HCT116 (cell line): ENCODE results near the gene GABBR2. TPM values are rescaled to one million over a fixed set of nuclear protein-coding genes. Genes with fewer than 3 reads are reported as not detected.

Experiments used
- ATAC-seq: fragments of 200-7000 bp; cut with Tn5 transposase; 2 replicates; pipeline ENCODE4 v1.9.1; 2020; ENCODE audit warnings: mild to moderate bottlenecking, moderate library complexity
- BruUV-seq: library from RNA; stranded (reverse); fragments of 400-500 nt; replicated peaks from 2 replicates; lab custom pipeline; 2021; lab: Mats Ljungman, UMichigan
- CTCF ChIA-PET: fragments of 300-600 bp; sonication (Branson Sonifier 250); formaldehyde crosslinking; loops from one replicate; lab custom pipeline; 2021; ENCODE audit warnings: antibody characterized with exemption; lab: Charles Lee
- POLR2A ChIA-PET: fragments of 300-600, 350-600 bp; sonication (Branson Sonifier 250); formaldehyde crosslinking; loops from one replicate; lab custom pipeline; 2021; ENCODE audit warnings: antibody characterized with exemption; lab: Charles Lee
- RAD21 ChIA-PET, 2 experiments: fragments of 300-600 bp; sonication (Branson Sonifier 250); formaldehyde crosslinking; loops; one replicate each; lab custom pipeline; 2023; ENCODE audit warnings: low total read pairs in 2 of 2; ENCODE audit not compliant: uncharacterized antibody in 2 of 2, unreplicated experiment in 2 of 2, low non-redundant PET in 1 of 2; lab: Charles Lee
- DNase-seq: peaks from one replicate; pipeline ENCODE4 v3.0.0-alpha.2; 2010; ENCODE audit warnings: low read depth, low spot score
- H2AFZ ChIP-seq: fragments of 200-600 bp; shearing (Covaris generic), sonication (generic); 2 replicates; pipeline ENCODE4 v1.6.1; 2017; ENCODE audit warnings: low read depth, mixed run types, mixed read lengths, antibody characterized with exemption, low read length; ENCODE audit not compliant: poor library complexity, severe bottlenecking
- H3K27ac ChIP-seq: 2 replicates; pipeline ENCODE4 v1.5.1; 2012; ENCODE audit warnings: low read depth, low read length
- H3K27me3 ChIP-seq: fragments of 200-600 bp; sonication (generic); 2 replicates; pipeline ENCODE4 v1.6.1; 2016; ENCODE audit warnings: mixed run types, low read length, mixed read lengths; ENCODE audit not compliant: insufficient read depth
- H3K36me3 ChIP-seq, 2 experiments: fragments of 200-500 bp in 1 of 2; fragments of 200-600 bp in 1 of 2; sonication (Bioruptor generic) in 1 of 2; sonication (generic) in 1 of 2; 2 replicates each; pipeline versions ENCODE4 v1.5.1 to v1.6.1; 2014 to 2016; ENCODE audit warnings: low read length in 2 of 2, inconsistent platforms in 1 of 2, mixed read lengths in 1 of 2, mixed run types in 1 of 2; ENCODE audit not compliant: insufficient read depth in 2 of 2, control insufficient read depth in 1 of 2
- H3K4me1 ChIP-seq, 2 experiments: fragments of 200-600 bp in 1 of 2; sonication (generic) in 1 of 2; 2 replicates each; pipeline versions ENCODE4 v1.5.1 to v1.6.1; 2012 to 2017; ENCODE audit warnings: low read length in 2 of 2, inconsistent platforms in 1 of 2, mild to moderate bottlenecking in 1 of 2, mixed read lengths in 1 of 2, mixed run types in 1 of 2, moderate library complexity in 1 of 2; ENCODE audit not compliant: insufficient read depth in 2 of 2, control insufficient read depth in 1 of 2
- H3K4me2 ChIP-seq: fragments of 200-600 bp; sonication (generic); 2 replicates; pipeline ENCODE4 v1.6.1; 2017; ENCODE audit warnings: mixed run types, low read length, mixed read lengths
- H3K4me3 ChIP-seq, 2 experiments: fragments of 200-600 bp in 1 of 2; sonication (generic) in 1 of 2; replicated peaks in 1 of 2; 2 replicates each; pipeline ENCODE4 v1.5.1; 2011 to 2016; ENCODE audit warnings: low read length in 2 of 2, control low read depth in 1 of 2, low read depth in 1 of 2, mild to moderate bottlenecking in 1 of 2, mixed read lengths in 1 of 2, mixed run types in 1 of 2
- H3K79me2 ChIP-seq: fragments of 200-600 bp; sonication (generic); 2 replicates; pipeline ENCODE4 v1.6.1; 2017; ENCODE audit warnings: mild to moderate bottlenecking, mixed run types, low read length, moderate library complexity, mixed read lengths; ENCODE audit not compliant: insufficient read depth
- H3K9ac ChIP-seq: fragments of 200-600 bp; sonication (generic); 2 replicates; pipeline ENCODE4 v1.6.1; 2016; ENCODE audit warnings: low read length, mixed read lengths
- H3K9me2 ChIP-seq: fragments of 200-600 bp; sonication (generic), shearing (Covaris generic); 2 replicates; pipeline ENCODE4 v1.6.1; 2017; ENCODE audit warnings: mixed run types, mild to moderate bottlenecking, moderate library complexity; ENCODE audit not compliant: insufficient read depth
- H3K9me3 ChIP-seq, 2 experiments: fragments of 200-500 bp in 1 of 2; fragments of 200-600 bp in 1 of 2; sonication (Bioruptor generic) in 1 of 2; sonication (generic) in 1 of 2; 2 replicates each; pipeline ENCODE4 v1.6.1; 2014 to 2017; ENCODE audit warnings: low read length in 2 of 2, mixed read lengths in 2 of 2, inconsistent platforms in 1 of 2, low read depth in 1 of 2, mild to moderate bottlenecking in 1 of 2, mixed run types in 1 of 2, moderate library complexity in 1 of 2; ENCODE audit not compliant: control insufficient read depth in 1 of 2, insufficient read depth in 1 of 2
- H4K20me1 ChIP-seq: fragments of 200-600 bp; sonication (generic), shearing (Covaris generic); 2 replicates; pipeline ENCODE4 v1.6.1; 2017; ENCODE audit warnings: mixed run types, mild to moderate bottlenecking, moderate library complexity; ENCODE audit not compliant: insufficient read depth
- CTCF ChIP-seq, 3 experiments: fragments of 200-600 bp in 1 of 3; sonication (generic) in 1 of 3; IDR thresholded peaks in 2 of 3; conservative IDR thresholded peaks in 1 of 3; 2 replicates each; pipeline ENCODE4 v1.5.1; 2012 to 2017; ENCODE audit warnings: low read depth in 2 of 3, low read length in 2 of 3, antibody characterized with exemption in 1 of 3, borderline replicate concordance in 1 of 3, control low read depth in 1 of 3, mild to moderate bottlenecking in 1 of 3, mixed read lengths in 1 of 3, mixed run types in 1 of 3, moderate library complexity in 1 of 3; ENCODE audit not compliant: insufficient read depth in 1 of 3
- EZH2 ChIP-seq: fragments of 200-600 bp; sonication (generic); IDR thresholded peaks from 2 replicates; pipeline ENCODE4 v1.6.1; 2017; ENCODE audit warnings: antibody characterized with exemption, mixed run types
- RAD21 ChIP-seq: IDR thresholded peaks from 2 replicates; pipeline ENCODE4 v1.6.1; 2012; ENCODE audit warnings: low read depth, mild to moderate bottlenecking
- SP1 ChIP-seq: IDR thresholded peaks from 2 replicates; pipeline ENCODE4 v1.6.1; 2012; ENCODE audit warnings: low read depth
- SRF ChIP-seq: IDR thresholded peaks from 2 replicates; pipeline ENCODE4 v1.6.1; 2012; ENCODE audit warnings: low read depth
- intact Hi-C: fragments of 100-400 bp; cut with micrococcal nuclease; formaldehyde crosslinking; loops from 2 replicates; pipeline ENCODE4 v1.10.0; 2022
- total RNA-seq: library from RNA; stranded (reverse); gene quantifications from one replicate; pipeline ENCODE4 v1.2.1, GENCODE V29; 2021; ENCODE audit not compliant: unreplicated experiment

GABBR2 gene
- total RNA-seq, 1 experiment from 2014 or later: 0.15 TPM

- no peak for ATAC-seq
- Histone ChIP-seq H3K79me2 (no peaks in the 10 kb centered on the region), H3K9me3 (no peaks in the 10 kb centered on the region), H3K27me3 (no peaks in the 10 kb centered on the region), H4K20me1 (no peaks in the 10 kb centered on the region), H3K4me3 (no peak overlapping the region), H3K9me2 (no peaks in the 10 kb centered on the region), H3K27ac (no peak overlapping the region), H3K36me3 (no peaks in the 10 kb centered on the region), H3K4me2 (no peak overlapping the region), H3K4me1 (peaks cover 0 to 4% of the 10 kb centered on the region in 2 experiments; a peak in 1 of 4 replicates), H3K9ac (no peak overlapping the region), H2AFZ (no peak overlapping the region)
- no peak for TF ChIP-seq EZH2
- no peak for TF ChIP-seq RAD21
- no peak for TF ChIP-seq SP1
- no peak for TF ChIP-seq CTCF (IDR thresholded peaks at IDR 0.05 in 2 of 3, conservative IDR thresholded peaks at IDR 0.05 in 1 of 3; ENCODE audit: borderline replicate concordance in 1 of 3, insufficient read depth in 1 of 3, low read depth in 2 of 3, low read length in 2 of 3)
- TF ChIP-seq SRF: no peak
- ChIA-PET POLR2A (no interaction called here), CTCF (interaction anchor here (5.5 kb wide), 1 partner anchor 457 kb away, joined by 36 read pairs; no protein-coding TSS in a partner anchor), RAD21 (no interaction called here)
- BruUV-seq: no TSS peak
- intact Hi-C loops: loop anchor here (5.0 to 10.0 kb wide), 3 partner anchors 204 to 474 kb away; no protein-coding TSS in a partner anchor
- DNase-seq: no peak
These were observed 390.5 kb downstream of the GABBR2 start for GRCh38 chr9:98318041-98318790.
